HepG2 (cell line): Measurements from ENCODE around the gene CCDC154. TPM values are rescaled to one million over a fixed set of nuclear protein-coding genes. Genes with fewer than 3 reads are reported as not detected.
A peak's percentile ranks its signal among the peaks of the same experiment; 100 is the strongest.

ENCODE experiments used
- ARID2 ChIP-seq: sonication (generic); formaldehyde crosslinking; IDR thresholded peaks from 2 replicates; pipeline ENCODE4 v1.8.1; 2022; ENCODE audit warnings: mild to moderate bottlenecking, missing genetic modification reagents, borderline replicate concordance
- ARID4A ChIP-seq: sonication (generic); formaldehyde crosslinking; IDR thresholded peaks from 2 replicates; pipeline ENCODE4 v1.5.0; 2020; ENCODE audit warnings: mild to moderate bottlenecking, missing genetic modification reagents, borderline replicate concordance
- ATF1 ChIP-seq: IDR thresholded peaks from 2 replicates; pipeline ENCODE4 v1.6.1; 2016; ENCODE audit warnings: mild to moderate bottlenecking, control low read depth
- FOXO4 ChIP-seq: sonication (generic); formaldehyde crosslinking; conservative IDR thresholded peaks from 2 replicates; pipeline ENCODE4 v1.8.1; 2023; ENCODE audit warnings: missing genetic modification reagents
- HOXA7 ChIP-seq: sonication (generic); formaldehyde crosslinking; IDR thresholded peaks from 2 replicates; pipeline ENCODE4 v1.8.1; 2022; ENCODE audit warnings: mild to moderate bottlenecking, missing genetic modification reagents, moderate library complexity
- ISL2 ChIP-seq: sonication (generic); formaldehyde crosslinking; IDR thresholded peaks from 2 replicates; pipeline ENCODE4 v1.5.0; 2020; ENCODE audit warnings: missing genetic modification reagents
- KDM5B ChIP-seq: sonication (generic); formaldehyde crosslinking; IDR thresholded peaks from 2 replicates; pipeline ENCODE4 v1.4.0; 2020; ENCODE audit warnings: missing genetic modification reagents, mild to moderate bottlenecking, borderline replicate concordance
- NFKB2 ChIP-seq: sonication (generic); formaldehyde crosslinking; IDR thresholded peaks from 2 replicates; pipeline ENCODE4 v1.4.0; 2020; ENCODE audit warnings: missing genetic modification reagents, borderline replicate concordance
- NFYB ChIP-seq: sonication (generic); formaldehyde crosslinking; IDR thresholded peaks from 2 replicates; pipeline ENCODE4 v1.4.0; 2020; ENCODE audit warnings: missing genetic modification reagents
- NR1H2 ChIP-seq: sonication (generic); formaldehyde crosslinking; IDR thresholded peaks from 2 replicates; pipeline ENCODE4 v1.8.1; 2022; ENCODE audit warnings: low read depth, missing genetic modification reagents, borderline replicate concordance
- NR3C1 ChIP-seq: sonication (generic); formaldehyde crosslinking; IDR thresholded peaks from 2 replicates; pipeline ENCODE4 v1.4.0; 2020; ENCODE audit warnings: missing genetic modification reagents
- RXRA ChIP-seq: sonication (generic); formaldehyde crosslinking; IDR thresholded peaks from 2 replicates; pipeline ENCODE4 v1.5.1; 2020; ENCODE audit warnings: missing genetic modification reagents
- SNAPC2 ChIP-seq: sonication (generic); formaldehyde crosslinking; IDR thresholded peaks from 2 replicates; pipeline ENCODE4 v1.8.1; 2022; ENCODE audit warnings: mild to moderate bottlenecking, missing genetic modification reagents
- SP140L ChIP-seq: sonication (generic); formaldehyde crosslinking; IDR thresholded peaks from 2 replicates; pipeline ENCODE4 v1.4.0; 2020; ENCODE audit warnings: missing genetic modification reagents, borderline replicate concordance
- U2AF1 ChIP-seq: fragments of 200-400 bp; formaldehyde crosslinking; optimal IDR thresholded peaks from 2 replicates; pipeline ENCODE3; 2017; ENCODE audit warnings: mild to moderate bottlenecking, low read depth, low read length
- ZFAT ChIP-seq: sonication (generic); formaldehyde crosslinking; conservative IDR thresholded peaks from 2 replicates; pipeline ENCODE4 v1.8.1; 2023; ENCODE audit warnings: missing genetic modification reagents, inconsistent platforms
- ZNF251 ChIP-seq: sonication (generic); formaldehyde crosslinking; IDR thresholded peaks from 2 replicates; pipeline ENCODE4 v1.9.0; 2021; ENCODE audit warnings: mild to moderate bottlenecking, missing genetic modification reagents
- ZNF337 ChIP-seq: sonication (generic); formaldehyde crosslinking; IDR thresholded peaks from 2 replicates; pipeline ENCODE4 v1.5.1; 2020; ENCODE audit warnings: missing genetic modification reagents, low read depth, mild to moderate bottlenecking, borderline replicate concordance
- ZNF576 ChIP-seq: sonication (generic); formaldehyde crosslinking; IDR thresholded peaks from 2 replicates; pipeline ENCODE4 v1.4.0; 2020; ENCODE audit warnings: mild to moderate bottlenecking, missing genetic modification reagents
- ZNF776 ChIP-seq: sonication (generic); formaldehyde crosslinking; IDR thresholded peaks from 2 replicates; pipeline ENCODE4 v1.4.0; 2020; ENCODE audit warnings: mild to moderate bottlenecking, missing genetic modification reagents
- polyA plus RNA-seq, 8 experiments: library from polyadenylated mRNA; depleted of rRNA in 3 of 8; stranded (reverse) in 7 of 8; unstranded in 1 of 8; fragments of >200 nt; fragmentation: Illumina TruSeq in 4 of 8; extraction: Trizol in 4 of 8; gene quantifications; 2 replicates each; pipeline versions ENCODE4 v1.2.1 to v1.2.3, GENCODE V29; 2011 to 2016; ENCODE audit warnings: low read depth in 4 of 8, missing spikeins in 1 of 8, mixed read lengths in 1 of 8; ENCODE audit not compliant: insufficient read depth in 1 of 8
- total RNA-seq, 5 experiments: library from RNA; depleted of rRNA; stranded (reverse); fragments of >200 nt; fragmentation: Illumina TruSeq; extraction: Trizol; gene quantifications; 2 replicates each; pipeline ENCODE4 v1.2.3, GENCODE V29; 2016; ENCODE audit warnings: low read depth in 1 of 5
- TF ChIP-seq, protein P1 (sequence below): sonication (generic); formaldehyde crosslinking; IDR thresholded peaks from 2 replicates; pipeline ENCODE4 v1.5.0; 2020; ENCODE audit warnings: missing genetic modification reagents

CCDC154 gene
- total and polyA plus RNA-seq, 2 of the 13 experiments (the other 11 are each of a cell fraction or from before 2014, with no cell fraction given) = 0.92 to 1.5 TPM

DNA sequence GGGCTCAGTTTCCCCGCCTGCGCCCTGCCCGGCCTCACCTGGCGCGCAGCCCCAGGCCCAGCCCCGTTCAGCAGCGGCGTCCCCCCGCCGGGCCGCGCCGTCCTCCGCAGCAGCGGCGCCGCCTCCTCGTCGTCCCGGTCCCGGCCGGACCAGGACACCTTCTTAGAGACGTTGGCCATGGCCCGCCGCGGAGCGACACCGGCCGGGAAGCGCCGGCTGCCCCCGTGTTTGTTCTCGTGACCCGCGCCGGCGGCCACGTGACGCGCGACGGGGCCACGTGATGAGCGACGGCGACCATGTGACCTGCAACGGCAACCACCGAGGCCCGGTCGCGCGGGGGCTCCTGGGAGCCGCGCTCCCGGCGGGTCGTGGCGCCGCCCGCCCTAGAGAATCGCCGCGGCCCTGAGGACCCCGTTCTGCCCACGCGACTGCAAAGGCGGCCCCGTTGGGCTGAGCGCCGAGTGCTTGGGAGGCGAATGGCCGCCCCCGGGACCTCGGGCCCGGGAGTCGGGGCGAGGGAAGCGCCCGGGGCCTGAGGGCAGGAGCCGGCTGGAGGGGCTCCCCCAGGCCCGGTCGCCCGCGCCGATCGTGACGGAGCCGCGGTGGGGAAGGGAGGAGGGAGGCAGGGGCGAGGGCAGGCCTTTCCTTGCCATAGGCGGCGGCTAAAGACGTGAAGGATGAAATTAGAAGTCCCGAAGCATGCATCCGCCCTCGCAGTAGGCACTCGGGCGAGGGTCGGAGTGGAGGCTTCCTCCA is 30.6 kb upstream of the CCDC154 start, which contains the start of gene CLCN7 (continued):
- TF ChIP-seq ARID4A (CRISPR knock-in tag) (peak; percentile 97), U2AF1 (no peak), ZNF576 (CRISPR knock-in tag) (no peak; the same call in 1 of the 2 replicates), SP140L (peak; percentile 70; the same call in 1 of the 2 replicates), ZNF337 (CRISPR knock-in tag) (no peak), FOXO4 (CRISPR knock-in tag) (0 out of 2 replicates have a peak, but pooled peaks have one; percentile 91), NFYB (CRISPR knock-in tag) (peak; percentile 30; the same call in 1 of the 2 replicates), NFKB2 (CRISPR knock-in tag) (peak; percentile 91), ZNF251 (CRISPR knock-in tag) (no peak), ARID2 (no peak), NR3C1 (no peak), RXRA (CRISPR knock-in tag) (peak; percentile 70), NR1H2 (CRISPR knock-in tag) (peak; percentile 85), ZNF776 (CRISPR knock-in tag) (peak; percentile 93; the same call in 1 of the 2 replicates), SNAPC2 (peak; percentile 54; the same call in 1 of the 2 replicates), ATF1 (CRISPR knock-in tag) (no peak), ISL2 (CRISPR knock-in tag) (peak; percentile 63; the same call in 1 of the 2 replicates), KDM5B (peak; percentile 86; the same call in 1 of the 2 replicates), ZFAT (CRISPR knock-in tag) (peak; percentile 79), HOXA7 (no peak)
- TF ChIP-seq, protein P1, sequence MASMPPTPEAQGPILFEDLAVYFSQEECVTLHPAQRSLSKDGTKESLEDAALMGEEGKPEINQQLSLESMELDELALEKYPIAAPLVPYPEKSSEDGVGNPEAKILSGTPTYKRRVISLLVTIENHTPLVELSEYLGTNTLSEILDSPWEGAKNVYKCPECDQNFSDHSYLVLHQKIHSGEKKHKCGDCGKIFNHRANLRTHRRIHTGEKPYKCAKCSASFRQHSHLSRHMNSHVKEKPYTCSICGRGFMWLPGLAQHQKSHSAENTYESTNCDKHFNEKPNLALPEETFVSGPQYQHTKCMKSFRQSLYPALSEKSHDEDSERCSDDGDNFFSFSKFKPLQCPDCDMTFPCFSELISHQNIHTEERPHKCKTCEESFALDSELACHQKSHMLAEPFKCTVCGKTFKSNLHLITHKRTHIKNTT (CRISPR knock-in tag) = no peak
